Activated naive CD4-positive, alpha-beta T cell treated with anti-CD3 and anti-CD28 coated beads, Interleukin-2, amount 50 U/mL, for 24 hours (primary cell): ENCODE measurements around the gene NCKAP1.

Experiments
- H3K27ac Mint-ChIP-seq: one replicate; pipeline ENCODE4 v1.8.0; 2021; ENCODE audit warnings: mild to moderate bottlenecking, mixed read lengths
- H3K27me3 Mint-ChIP-seq: one replicate; pipeline ENCODE4 v1.8.0; 2021; ENCODE audit warnings: mixed read lengths
- H3K36me3 Mint-ChIP-seq: one replicate; pipeline ENCODE4 v1.8.0; 2021; ENCODE audit warnings: mixed read lengths
- H3K4me1 Mint-ChIP-seq: one replicate; pipeline ENCODE4 v1.8.0; 2021; ENCODE audit warnings: mixed read lengths
- H3K4me3 Mint-ChIP-seq: one replicate; pipeline ENCODE4 v1.8.0; 2021; ENCODE audit warnings: mild to moderate bottlenecking, mixed read lengths
- H3K9me3 Mint-ChIP-seq: one replicate; pipeline ENCODE4 v1.8.0; 2021; ENCODE audit warnings: mixed read lengths

NCKAP1 gene

DNA sequence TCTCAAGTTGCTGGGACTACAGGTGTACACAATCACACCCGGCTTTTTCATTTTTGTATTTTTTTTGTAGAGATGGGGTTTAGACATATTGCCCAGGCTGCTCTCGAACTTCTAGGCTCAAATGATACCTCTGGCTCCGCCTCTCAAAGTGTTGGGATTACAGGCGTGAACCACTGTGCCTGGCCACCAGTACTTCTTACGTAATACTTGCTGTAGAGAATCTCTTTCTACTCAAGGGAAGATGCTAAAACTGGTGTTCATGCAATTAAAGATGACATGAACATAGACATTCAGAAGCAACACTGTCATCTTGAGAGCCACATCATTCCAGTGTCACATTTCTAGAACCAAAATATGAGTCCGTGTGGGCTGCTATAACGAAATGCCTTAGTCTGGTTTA is 118.2 kb downstream of the NCKAP1 start:
- Mint-ChIP-seq H3K4me1 (no peaks in the 10 kb centered on the region), H3K36me3 (peaks cover 6% of the 10 kb centered on the region), H3K27ac (no peak overlapping the region), H3K4me3 (no peak overlapping the region), H3K27me3 (no peaks in the 10 kb centered on the region), H3K9me3 (no peaks in the 10 kb centered on the region)

- H3K4me1 Mint-ChIP-seq = no peaks in the 10 kb centered on the region
- no peaks in the 10 kb centered on the region for H3K9me3 Mint-ChIP-seq
- H3K36me3 Mint-ChIP-seq = peaks cover 6% of the 10 kb centered on the region
- H3K27me3 Mint-ChIP-seq = no peaks in the 10 kb centered on the region
- H3K27ac Mint-ChIP-seq = no peak overlapping the region
- no peak overlapping the region for H3K4me3 Mint-ChIP-seq
Measured at GRCh38 chr2:182918961-182919652, 119.2 kb downstream of the NCKAP1 start.

DNA sequence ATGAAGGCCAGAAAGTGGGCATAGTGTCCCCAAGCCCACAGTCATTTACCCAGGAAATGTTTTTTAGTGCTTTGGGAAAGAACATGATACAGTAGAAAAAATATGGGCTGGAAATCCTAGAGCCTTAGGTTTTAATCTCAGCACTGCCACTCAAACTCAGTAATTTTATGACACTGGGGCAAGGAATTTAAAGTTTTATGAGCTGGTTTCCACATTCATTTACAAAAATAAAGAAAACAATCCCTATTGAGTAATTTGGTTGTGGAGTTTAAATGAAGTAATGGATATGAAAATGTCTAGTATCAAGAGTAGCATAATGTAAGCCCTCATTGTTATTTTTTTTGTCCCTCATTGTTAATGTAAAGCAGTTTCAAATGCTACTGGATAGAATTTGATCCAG is 120.3 kb downstream of the NCKAP1 start:
- Mint-ChIP-seq H3K4me3 (no peak overlapping the region), H3K27ac (no peak overlapping the region), H3K9me3 (no peaks in the 10 kb centered on the region), H3K36me3 (peaks cover 3% of the 10 kb centered on the region), H3K27me3 (no peaks in the 10 kb centered on the region), H3K4me1 (no peaks in the 10 kb centered on the region)

DNA sequence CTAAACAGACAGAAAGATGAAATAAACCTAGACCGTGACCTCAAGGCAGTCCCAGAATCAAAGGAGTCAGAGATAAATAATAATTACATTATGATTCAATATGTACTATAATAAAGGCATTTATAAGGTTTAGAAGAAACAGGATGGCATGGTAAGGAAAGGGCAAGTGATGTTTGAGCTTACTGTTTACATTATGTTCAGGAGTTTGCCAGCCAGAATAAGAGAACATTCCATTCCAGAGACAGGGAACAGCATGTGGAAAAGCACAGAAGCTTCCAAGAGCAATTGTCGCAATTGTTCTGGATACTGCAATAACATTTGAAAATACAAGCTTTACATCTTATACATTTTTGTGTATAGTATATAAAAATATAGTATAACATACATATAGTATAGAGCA is 121.8 kb downstream of the NCKAP1 start:
- H3K27ac Mint-ChIP-seq = no peak overlapping the region
- H3K4me3 Mint-ChIP-seq = no peak overlapping the region
- H3K27me3 Mint-ChIP-seq = no peaks in the 10 kb centered on the region
- H3K4me1 Mint-ChIP-seq = no peaks in the 10 kb centered on the region
- H3K36me3 Mint-ChIP-seq = peaks cover 2% of the 10 kb centered on the region
- H3K9me3 Mint-ChIP-seq = no peaks in the 10 kb centered on the region

DNA sequence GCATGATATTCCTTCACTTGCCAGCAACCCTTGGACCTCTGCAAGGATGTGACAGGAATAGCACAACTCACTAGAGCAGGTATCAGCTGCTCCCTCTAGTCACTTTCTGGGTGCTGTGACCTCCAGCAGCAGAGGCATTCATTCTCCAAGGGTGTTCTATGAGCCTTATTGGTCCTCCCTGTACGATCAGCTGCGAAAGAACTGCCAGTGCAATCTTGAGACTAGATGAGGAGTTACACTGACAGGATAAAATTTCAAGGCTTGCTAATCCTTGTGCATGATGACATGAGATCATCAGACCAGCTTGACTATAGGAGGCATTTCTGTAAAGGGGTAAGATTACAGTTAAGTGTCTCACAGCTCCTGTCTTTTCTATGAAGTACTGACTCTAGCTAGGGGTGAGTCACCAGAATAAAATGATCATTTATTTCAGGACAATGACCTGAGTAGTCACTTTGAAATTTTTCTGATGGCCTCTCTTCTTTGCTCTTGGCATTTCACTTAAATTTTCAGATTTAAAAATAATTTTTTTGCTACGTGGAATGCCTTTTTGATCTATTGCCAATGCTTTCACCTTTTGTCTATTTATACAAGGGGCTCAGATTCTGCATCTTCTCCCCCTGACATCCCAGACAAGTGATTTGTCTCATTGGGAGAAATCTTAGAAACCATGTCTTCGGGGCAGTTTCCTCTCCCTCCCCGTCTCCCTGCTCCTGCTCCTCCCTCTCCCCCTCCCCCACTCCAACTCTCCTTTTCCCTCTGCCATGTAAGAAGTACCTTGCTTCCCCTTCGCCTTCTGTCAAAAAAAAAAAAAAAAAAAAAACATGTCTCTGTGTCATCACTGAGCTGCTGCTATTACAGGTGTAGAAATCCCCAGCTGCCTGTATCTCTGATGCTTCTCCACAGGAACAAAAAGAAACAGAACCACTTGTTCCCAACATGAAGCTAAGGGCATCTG is 122.6 kb downstream of the NCKAP1 start:
- no peak overlapping the region for H3K27ac Mint-ChIP-seq
- peaks cover 2% of the 10 kb centered on the region for H3K36me3 Mint-ChIP-seq
- no peaks in the 10 kb centered on the region for H3K9me3 Mint-ChIP-seq

DNA sequence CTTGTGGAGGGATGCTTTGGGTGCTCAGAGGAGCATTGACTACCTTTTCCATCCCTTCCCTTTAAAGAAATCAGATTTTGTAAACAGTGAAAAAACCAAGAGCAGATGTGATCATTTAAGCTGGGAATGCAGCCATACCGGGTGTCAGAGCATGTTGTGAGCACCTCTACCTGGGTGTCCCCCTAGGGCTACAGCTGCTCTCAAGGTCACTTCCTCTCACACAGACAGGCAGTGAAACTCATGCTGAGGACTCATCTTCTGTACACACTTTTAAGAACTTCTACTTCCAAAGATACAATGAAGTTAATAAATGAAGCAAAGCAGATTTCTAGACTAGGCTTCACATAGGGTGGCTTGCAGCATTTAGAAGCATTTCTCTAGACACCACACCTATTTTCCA is 123.4 kb downstream of the NCKAP1 start:
- Mint-ChIP-seq H3K27me3 (no peaks in the 10 kb centered on the region), H3K4me3 (no peak overlapping the region), H3K36me3 (peaks cover 2% of the 10 kb centered on the region), H3K4me1 (no peaks in the 10 kb centered on the region), H3K9me3 (no peaks in the 10 kb centered on the region), H3K27ac (no peak overlapping the region)

More for the DNA sequence above, 122.6 kb downstream of the NCKAP1 start:
- no peaks in the 10 kb centered on the region for H3K27me3 Mint-ChIP-seq
- no peak overlapping the region for H3K4me3 Mint-ChIP-seq
- no peaks in the 10 kb centered on the region for H3K4me1 Mint-ChIP-seq

DNA sequence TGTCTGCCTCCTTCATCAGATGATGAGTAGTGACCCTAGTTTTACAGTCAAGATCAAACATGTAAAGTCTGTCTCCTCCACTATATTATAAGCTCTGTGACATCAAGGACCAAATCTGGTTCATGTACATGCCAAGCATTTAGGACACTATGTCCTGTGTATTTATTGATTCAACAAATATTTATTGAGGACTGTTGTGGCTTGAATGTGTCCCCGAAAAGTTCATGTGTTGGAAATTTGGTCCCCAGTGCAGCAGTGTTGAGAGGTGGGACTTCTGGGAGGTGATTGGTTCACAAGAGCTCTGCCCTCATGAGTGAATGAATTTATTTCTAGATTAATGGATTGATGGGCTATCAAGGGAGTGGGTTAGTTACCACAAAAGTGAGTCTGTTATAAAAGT is 125.2 kb downstream of the NCKAP1 start:
- Mint-ChIP-seq H3K27me3 (no peaks in the 10 kb centered on the region), H3K4me3 (no peak overlapping the region), H3K4me1 (no peaks in the 10 kb centered on the region), H3K36me3 (peaks cover 2% of the 10 kb centered on the region), H3K27ac (no peak overlapping the region), H3K9me3 (no peaks in the 10 kb centered on the region)

DNA sequence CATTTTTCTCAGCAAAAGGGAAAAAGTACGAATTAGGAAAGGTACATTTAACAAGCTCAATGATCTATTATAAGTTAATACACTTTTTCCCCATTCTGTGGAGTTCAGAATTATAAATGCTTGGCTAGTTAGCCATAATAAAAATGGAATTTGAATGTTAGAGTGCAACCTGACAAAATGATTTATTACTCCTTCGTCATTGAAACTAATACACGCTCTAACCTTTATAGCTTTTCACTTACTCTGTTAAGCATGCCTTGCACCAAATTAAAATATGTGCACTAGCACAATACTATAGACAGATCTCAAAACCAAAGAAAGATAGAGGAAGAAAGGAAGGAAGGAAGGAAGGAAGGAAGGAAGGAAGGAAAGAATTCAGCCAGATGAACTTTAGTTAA is 125.7 kb downstream of the NCKAP1 start:
- H3K36me3 Mint-ChIP-seq = peaks cover 2% of the 10 kb centered on the region
- H3K27ac Mint-ChIP-seq = no peak overlapping the region
- no peaks in the 10 kb centered on the region for H3K9me3 Mint-ChIP-seq
- no peaks in the 10 kb centered on the region for H3K27me3 Mint-ChIP-seq
- no peaks in the 10 kb centered on the region for H3K4me1 Mint-ChIP-seq
- H3K4me3 Mint-ChIP-seq = no peak overlapping the region

- no peaks in the 10 kb centered on the region for H3K4me1 Mint-ChIP-seq
- H3K4me3 Mint-ChIP-seq = no peak overlapping the region
- peaks cover 2% of the 10 kb centered on the region for H3K36me3 Mint-ChIP-seq
- no peaks in the 10 kb centered on the region for H3K9me3 Mint-ChIP-seq
- H3K27me3 Mint-ChIP-seq = no peaks in the 10 kb centered on the region
- H3K27ac Mint-ChIP-seq = no peak overlapping the region
Measured at GRCh38 chr2:182911813-182912517, 126.3 kb downstream of the NCKAP1 start.

DNA sequence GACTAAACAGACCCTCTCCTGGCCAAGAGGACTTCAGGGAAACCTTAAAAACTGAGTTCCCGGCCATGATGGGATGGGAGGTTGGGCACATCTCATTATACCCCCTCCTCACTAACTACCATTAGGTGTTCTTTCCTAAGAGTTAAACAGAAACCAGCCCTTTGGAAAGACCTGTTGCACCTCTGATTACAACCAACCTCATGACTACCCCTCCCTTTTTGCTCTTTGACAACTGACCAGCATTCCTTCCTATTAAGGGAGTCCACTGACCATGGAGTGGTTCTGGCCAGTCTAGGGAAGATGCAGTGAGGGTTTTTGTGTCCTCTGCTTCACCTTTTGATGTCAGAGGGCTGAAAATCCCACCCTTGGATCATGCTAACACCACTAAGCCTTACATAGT is 127.3 kb downstream of the NCKAP1 start:
- no peaks in the 10 kb centered on the region for H3K4me1 Mint-ChIP-seq
- no peaks in the 10 kb centered on the region for H3K27me3 Mint-ChIP-seq
- H3K36me3 Mint-ChIP-seq = peaks cover 2% of the 10 kb centered on the region
- H3K9me3 Mint-ChIP-seq = no peaks in the 10 kb centered on the region
- no peak overlapping the region for H3K27ac Mint-ChIP-seq
- no peak overlapping the region for H3K4me3 Mint-ChIP-seq

DNA sequence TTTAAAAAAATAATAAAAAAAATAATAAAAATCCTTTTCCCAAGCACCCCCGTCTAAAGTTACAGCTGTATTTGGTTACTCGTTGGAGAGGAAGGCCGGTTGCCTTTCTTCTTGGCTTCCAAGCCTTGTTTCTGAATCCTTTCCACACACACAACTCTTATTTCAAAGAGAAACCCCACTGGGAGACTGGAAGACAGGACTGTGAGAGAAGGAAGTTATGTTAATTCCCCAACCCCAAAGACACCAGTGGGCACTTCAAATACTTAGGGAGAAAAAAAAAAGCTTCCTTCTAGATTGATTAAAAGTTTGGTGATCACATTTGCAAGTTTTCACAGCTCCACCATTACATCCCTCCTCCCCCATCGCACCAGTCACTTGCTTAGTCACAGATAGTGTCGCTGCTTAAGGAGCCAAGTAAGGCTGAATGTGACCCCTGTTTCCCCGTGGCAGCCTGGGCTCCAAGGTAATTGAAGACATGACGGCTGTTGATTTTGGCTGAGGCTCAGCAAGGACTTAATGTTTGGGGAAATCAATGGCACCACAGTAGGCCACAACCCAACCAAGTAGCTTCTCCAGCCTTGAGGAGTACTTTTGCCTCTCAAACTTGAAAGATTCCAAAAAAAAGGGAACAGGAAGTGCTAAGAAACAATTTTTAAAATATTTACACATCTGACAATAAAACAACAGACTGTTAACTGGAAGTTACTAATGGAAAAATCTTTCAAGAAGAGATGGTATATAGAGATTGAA is 131.0 kb downstream of the NCKAP1 start:
- H3K9me3 Mint-ChIP-seq = no peaks in the 10 kb centered on the region
- no peak overlapping the region for H3K27ac Mint-ChIP-seq
- H3K4me1 Mint-ChIP-seq = no peaks in the 10 kb centered on the region
- H3K27me3 Mint-ChIP-seq = no peaks in the 10 kb centered on the region
- no peaks in the 10 kb centered on the region for H3K36me3 Mint-ChIP-seq
- no peak overlapping the region for H3K4me3 Mint-ChIP-seq

GRCh38 chr2:182906454-182906853 is 131.8 kb downstream of the NCKAP1 start:
- Mint-ChIP-seq H3K9me3 (no peaks in the 10 kb centered on the region), H3K27ac (no peak overlapping the region), H3K27me3 (no peaks in the 10 kb centered on the region), H3K4me3 (no peak overlapping the region), H3K36me3 (no peaks in the 10 kb centered on the region), H3K4me1 (no peaks in the 10 kb centered on the region)

DNA sequence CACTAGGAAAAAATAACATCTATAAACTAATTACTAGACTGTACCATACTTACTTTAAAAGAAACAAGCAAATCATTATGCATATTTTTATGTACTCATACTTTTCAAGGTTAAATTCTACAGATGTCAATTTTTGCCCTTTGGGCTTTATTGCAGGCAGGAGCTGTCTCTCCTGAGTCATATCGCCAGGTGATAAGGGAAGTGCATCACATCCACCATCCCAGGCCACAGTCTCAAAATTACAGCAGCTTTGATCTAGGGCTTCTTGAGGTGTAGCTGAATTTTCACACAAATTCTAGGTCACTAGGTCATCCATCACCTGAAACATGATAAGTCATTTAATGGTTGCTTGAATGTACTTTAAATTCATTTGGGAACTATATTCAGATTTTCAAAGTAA is 133.4 kb downstream of the NCKAP1 start:
- H3K27ac Mint-ChIP-seq = no peak overlapping the region
- H3K36me3 Mint-ChIP-seq = no peaks in the 10 kb centered on the region
- H3K4me1 Mint-ChIP-seq = no peaks in the 10 kb centered on the region
- H3K27me3 Mint-ChIP-seq = no peaks in the 10 kb centered on the region
- no peaks in the 10 kb centered on the region for H3K9me3 Mint-ChIP-seq
- no peak overlapping the region for H3K4me3 Mint-ChIP-seq

DNA sequence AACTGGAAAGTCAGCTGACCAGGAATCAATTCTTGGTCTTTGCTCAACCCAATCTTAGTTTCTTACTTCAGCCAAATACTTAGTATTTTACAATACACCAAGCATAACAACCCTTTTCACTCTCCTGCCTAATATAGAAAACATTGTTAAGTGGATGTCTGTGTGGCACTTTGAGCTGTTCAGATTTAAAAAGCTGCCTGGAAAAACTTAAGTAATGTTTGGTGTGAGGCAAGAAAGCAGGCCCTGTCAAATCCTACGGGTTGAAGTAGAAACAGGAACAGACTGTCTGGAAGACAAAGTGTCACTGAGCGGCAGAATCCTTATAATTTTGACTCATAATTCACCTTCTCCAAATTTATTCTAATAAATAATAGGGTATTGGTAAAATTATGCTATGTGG is 134.7 kb downstream of the NCKAP1 start:
- Mint-ChIP-seq H3K27me3 (no peaks in the 10 kb centered on the region), H3K36me3 (no peaks in the 10 kb centered on the region), H3K4me3 (no peak overlapping the region), H3K9me3 (no peaks in the 10 kb centered on the region), H3K4me1 (no peaks in the 10 kb centered on the region), H3K27ac (no peak overlapping the region)

DNA sequence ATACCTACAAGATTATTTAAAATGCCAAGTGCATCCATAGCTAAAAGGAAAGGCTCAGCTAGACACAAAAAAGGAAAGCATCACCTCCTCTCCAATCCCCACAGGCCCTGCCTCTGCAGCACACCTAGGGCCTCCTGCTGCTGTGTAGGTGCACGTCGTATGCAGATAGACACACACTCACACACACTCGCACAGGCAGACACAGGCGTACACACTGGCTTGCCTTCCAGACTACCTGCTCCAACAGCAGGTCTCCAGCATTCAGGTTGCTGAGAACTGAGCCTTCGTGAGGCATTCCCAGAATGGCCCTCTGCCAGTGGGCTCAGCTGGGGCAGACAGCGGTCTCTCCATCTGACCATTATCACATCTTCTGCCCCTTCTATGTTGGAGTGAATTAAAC is 136.5 kb downstream of the NCKAP1 start:
- H3K4me3 Mint-ChIP-seq = no peak overlapping the region
- no peaks in the 10 kb centered on the region for H3K9me3 Mint-ChIP-seq
- no peak overlapping the region for H3K27ac Mint-ChIP-seq
- no peaks in the 10 kb centered on the region for H3K4me1 Mint-ChIP-seq
- no peaks in the 10 kb centered on the region for H3K36me3 Mint-ChIP-seq
- no peaks in the 10 kb centered on the region for H3K27me3 Mint-ChIP-seq
